Medulla oblongata (tissue), 1 donor: Measurements from ENCODE around the gene RNF169.

Experiments
- DNase-seq: peaks from one replicate; pipeline ENCODE4 v3.0.0-alpha.2; 2015; ENCODE audit errors: extremely low spot score

Gene RNF169

DNA sequence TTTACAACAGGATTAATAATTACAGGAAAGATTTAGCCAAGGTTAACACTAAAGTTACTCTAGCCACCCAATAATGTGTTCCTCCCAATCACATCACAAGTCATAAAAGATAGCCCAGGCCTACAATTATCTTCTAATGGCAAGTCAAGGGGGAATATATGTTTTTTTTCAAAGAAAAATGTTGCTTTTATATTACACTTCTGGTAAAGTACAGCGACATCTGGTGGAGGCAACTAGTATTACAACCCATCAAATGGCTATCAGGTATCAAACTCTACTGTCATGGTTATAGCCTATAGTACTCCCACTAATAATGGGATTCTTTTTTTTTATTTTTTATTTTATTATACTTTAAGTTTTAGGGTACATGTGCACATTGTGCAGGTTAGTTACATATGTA lies 128.5 kb downstream of the RNF169 start:
- DNase-seq, result no peak
